GM18867 (cell line): Measurements from ENCODE around the gene TGFBRAP1.
"Not testable (repeated sequence)": the region's sequence is repeated elsewhere in the genome, so short reads cannot be mapped to it uniquely, and the experiment has no call there.

ENCODE experiments used
- ATAC-seq: cut with Tn5 transposase; IDR thresholded peaks from one replicate; pipeline ENCODE4 v1.9.1; 2021; ENCODE audit warnings: mild to moderate bottlenecking, moderate library complexity; ENCODE audit not compliant: unreplicated experiment

The TGFBRAP1 gene

DNA sequence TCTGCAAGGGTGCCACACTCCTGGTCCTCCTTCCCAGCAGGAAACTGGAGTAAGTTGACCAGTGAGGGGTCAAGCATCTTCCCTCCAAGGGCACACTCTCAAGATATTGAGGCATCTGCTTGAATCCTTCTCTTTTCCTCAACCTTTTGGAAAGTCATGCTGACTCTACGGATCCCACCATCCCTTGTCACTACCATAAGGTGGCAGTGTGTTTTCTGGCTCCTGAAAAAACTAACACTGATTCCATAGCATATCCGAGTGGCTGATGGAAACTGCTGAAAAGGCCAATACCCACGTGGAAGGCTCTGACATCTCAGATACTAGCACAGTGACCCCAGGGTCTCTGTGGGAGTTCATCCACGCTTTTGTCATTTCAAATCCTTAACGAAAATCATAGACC, 50.9 kb downstream of the TGFBRAP1 start:
- ATAC-seq = no peak

DNA sequence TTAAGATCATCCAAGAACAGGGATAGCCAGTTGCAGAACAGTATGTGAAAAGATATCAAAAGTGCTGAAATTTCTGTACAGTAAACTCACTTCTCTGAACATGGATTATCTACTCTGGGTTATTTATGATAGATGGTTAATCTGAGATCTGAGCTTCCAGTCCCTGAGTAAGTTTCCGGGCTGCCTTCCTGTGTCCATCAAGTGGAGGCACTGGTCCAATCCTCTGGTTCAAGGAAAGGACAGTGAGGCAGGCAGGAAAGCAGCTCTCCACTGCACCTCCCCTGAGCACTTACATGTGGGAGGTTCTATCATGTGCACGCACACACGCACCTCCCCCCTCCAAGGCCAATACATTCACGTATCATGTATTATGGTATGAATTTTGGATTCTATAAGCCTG, 55.5 kb downstream of the TGFBRAP1 start:
- ATAC-seq = no peak

DNA sequence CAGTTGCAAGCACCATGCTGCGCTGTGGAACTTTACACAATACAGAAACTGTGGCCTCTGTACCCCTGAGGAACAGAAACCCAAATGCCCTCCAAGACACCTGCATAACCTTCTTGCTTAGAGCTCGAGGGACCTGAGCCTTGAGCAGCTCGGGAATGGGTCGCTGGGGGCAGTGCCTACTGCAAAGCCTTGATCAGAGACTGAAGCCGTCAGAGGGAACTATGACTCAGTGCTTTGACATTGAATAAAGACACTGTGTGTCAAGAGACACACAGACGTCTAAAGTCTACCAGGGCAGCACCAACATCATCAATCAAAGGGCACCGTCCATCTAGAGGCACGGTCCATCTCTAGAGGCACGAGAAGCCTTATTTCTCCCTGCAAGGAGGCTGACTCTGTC, 57.4 kb downstream of the TGFBRAP1 start:
- ATAC-seq = no peak

DNA sequence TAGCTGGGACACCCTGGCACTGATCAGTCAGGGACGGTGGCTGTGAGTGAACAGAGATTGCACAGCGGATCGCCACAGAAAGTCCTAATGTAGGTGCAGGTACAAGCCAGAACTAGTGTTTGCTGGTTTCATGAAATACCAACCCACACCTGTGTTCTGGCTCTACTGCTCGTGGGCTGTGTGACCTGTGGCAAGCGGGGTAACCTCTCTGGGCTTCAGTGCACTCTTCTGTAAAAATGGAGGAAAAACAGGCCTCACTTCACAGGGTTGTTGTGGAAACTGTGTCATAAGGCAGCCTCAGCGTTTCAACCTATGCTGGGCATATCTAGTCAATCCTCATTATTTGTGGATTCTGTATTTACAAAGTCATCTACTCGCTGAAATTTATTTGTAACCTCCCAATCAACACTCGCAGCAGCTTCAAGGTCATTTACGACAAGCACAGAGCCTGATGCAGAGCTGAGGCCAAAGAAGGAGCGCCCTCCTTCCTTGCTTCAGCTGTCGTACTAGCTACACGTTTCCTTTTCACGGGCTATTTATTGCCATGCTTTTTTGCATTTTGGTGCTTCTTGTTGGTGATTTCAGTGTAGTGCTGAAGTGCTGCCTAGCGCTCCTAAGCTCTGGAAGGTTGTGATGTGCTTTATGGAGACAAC, 58.0 kb downstream of the TGFBRAP1 start:
- no peak for ATAC-seq

DNA sequence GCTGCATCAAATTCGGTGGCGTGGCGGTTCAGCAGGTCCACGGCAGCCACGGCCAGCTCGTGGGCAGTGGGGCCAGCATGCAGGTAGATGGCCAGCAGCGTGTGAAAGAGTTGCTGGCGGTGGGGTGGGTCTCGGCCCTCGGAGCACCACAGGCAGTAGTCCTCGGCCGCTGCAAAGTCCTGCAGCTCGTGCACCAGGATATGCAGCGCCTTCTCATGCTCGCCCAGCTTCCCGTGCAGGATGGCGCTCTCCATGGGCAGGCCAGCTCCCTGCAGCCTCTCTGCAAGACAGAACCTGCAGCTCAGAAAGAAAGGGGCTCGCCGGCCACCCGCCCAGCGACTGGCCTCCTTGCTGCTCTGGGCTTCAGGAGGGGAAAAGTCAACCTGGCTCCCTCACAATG, 60.1 kb downstream of the TGFBRAP1 start:
- ATAC-seq = no peak

DNA sequence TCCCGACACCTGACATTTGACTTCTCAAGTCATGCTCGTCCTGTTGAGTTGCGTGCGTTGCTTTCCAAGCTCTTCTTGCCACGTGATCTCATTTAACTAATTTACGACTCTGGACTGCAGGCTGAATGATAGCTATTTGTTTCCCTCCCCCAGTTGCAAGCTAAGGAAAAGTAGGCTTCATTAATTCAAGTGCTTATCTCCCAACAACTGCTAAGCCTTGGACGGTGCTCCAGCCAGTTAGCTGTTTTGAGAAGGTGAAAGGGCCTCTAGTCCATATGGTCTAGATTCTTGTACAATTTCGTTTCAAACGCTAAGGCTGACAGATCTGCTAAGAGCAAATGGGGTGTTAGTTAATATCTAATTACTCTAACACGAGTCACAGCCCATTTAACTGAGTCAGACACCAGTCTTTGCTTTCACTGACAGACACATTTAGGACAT, 66.9 kb downstream of the TGFBRAP1 start:
- no peak for ATAC-seq

DNA sequence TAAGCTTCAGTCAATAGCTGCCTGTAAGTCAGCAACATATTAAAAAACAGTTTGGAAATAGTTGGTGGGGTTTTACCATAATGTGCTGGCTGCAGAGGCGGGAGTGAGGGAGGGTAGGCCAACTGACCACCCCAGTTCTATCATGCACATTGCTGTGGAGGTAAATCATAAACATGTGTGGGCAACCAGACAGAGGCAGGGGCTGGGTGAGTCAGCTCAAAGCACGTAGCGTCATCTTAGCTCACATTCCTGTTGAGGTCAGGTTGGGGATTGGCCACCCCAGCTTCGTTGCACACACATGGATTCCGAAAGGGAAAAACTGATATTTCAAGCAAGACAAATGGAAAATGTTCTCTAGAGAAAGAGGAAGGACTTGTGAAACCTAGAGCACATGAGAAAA, 68.5 kb downstream of the TGFBRAP1 start:
- ATAC-seq = no peak

DNA sequence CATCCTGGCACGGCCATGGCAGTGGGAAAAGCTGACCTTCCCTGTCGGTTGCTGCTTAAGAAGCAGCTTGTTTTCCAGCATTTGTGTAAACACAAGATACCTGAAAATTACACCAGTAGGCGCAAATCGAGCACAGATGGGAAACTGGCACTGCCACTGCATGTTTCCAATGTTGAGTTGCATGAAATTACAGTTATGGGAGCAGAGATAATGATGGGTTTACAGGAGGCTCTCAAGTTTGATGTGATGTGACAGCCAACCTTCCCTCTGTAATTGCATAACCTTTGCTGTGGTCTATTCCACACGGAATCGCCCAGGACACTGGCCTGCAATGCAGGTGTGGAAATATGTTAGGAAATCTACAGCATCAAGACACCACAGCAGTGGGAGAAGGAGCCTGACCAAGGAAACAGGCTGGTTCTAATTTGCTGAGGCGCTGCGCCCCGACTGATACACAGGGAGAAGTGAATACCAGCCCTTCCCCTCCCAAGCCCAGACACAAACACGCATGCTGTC, 70.6 kb downstream of the TGFBRAP1 start:
- ATAC-seq = no peak

DNA sequence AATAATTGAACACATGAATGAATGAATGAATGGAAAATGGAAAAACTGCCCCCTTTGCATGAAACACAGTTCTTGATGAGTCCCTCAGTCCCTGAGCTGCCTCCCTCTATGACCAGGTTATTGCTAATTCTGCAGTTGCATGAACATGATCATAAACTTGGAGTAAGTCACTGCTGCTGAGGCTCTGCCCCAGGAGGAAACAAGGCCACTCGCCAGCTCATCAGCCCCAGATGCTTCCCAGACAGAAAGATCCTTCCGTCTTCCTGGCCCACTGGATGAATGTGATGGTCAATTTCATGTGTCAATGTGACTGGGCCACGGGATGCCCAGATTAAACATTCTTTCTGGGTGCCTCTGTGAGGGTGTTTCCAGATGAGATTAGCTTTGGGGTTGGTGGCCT, 71.6 kb downstream of the TGFBRAP1 start:
- ATAC-seq = no peak

DNA sequence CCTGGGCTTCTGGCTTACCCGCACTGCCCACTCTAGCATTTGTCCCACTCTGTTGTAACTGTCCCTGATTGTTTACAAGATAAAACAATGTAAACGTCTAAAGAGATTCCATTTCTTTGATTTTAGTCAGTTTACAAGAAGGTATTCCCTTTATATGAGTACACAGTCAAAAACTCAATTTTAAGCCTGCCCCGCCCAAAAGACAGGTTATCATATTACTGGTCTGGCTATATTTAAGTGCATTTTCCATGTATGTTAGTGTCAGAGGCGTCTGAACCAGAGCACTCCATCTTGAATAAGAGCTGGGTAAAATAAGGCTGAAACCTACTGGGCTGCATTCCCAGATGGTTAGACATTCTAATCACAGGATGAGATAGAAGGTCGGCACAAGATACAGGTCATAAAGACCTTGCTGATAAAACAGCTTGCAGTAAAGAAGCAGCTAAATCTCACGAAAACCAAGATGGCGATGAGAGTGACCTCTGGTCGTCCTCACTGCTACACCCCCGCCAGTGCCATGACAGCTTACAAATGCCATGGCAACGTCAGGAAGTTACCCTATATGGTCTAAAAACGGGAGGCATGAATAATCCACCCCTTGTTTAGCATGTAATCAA, 73.0 kb downstream of the TGFBRAP1 start:
- no peak for ATAC-seq

DNA sequence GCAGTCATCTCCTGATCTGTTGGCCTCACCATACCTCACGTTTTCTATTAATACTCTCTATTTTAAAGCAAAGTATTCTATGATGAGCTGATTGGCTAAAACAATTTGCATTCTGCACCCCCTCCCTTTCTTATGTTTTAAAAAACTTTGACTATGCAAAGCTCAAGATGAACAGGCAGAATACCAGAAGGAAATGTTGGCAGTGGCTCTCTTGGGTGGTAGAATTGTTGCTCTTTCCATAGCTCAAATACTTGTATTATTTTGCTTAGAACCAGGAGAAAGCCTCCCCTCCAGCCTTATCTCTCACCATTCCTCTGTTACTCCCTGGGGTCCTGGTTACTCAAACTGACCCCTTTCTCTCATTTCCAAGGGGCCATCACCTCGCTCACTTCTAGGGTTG, 73.6 kb downstream of the TGFBRAP1 start:
- no peak for ATAC-seq

DNA sequence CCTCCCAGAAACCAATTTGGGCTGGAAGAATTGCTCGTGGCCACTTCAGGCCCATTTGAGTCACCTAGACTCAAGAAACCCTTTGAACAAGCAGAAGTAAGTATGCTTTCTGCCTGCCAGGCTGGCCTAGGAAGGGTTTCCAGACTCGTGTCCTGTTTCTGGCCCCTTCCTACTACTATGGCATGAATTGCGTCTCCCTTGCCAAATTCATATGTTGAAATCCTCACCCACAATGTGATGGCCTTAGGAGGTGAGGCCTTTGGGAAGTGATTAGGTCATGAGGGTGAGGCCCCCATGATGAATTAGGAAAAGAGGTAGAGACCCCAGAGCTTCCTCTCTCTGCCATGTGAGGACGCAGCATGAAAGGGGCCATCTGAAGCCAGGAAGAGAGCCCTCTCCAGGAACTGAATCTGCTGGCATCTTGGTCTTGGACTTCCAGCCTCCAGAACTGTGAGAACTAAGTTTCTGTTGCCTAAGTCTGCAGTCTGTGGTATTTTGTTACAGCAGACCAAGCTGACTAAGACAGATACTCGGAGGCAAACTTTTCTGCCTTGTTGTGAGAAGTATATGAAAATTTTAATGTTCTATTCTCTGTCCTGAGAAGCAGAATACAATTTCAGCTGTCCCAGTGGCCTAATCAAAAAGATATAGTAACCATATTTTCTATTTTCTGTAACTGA, 74.9 kb downstream of the TGFBRAP1 start:
- ATAC-seq = no peak

DNA sequence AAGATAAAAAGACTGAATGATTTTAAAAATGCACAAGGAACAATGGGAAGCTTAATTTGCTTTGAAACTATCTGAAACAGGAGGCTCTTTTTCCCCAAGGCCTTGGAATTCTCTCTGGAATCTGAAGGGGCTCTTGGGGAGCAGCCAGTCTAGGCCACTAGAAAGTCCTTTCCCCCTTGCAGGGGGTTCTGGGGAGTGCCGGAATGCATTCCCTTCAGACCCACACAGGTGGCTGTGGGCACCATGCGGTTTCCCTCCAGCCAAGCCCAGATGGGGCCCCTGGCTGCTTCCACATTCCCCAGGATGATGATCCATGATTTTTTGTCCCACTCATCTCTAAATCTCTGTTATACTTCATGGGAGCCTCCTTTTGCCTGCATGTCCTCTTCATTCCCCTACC, 77.3 kb downstream of the TGFBRAP1 start:
- no peak for ATAC-seq

DNA sequence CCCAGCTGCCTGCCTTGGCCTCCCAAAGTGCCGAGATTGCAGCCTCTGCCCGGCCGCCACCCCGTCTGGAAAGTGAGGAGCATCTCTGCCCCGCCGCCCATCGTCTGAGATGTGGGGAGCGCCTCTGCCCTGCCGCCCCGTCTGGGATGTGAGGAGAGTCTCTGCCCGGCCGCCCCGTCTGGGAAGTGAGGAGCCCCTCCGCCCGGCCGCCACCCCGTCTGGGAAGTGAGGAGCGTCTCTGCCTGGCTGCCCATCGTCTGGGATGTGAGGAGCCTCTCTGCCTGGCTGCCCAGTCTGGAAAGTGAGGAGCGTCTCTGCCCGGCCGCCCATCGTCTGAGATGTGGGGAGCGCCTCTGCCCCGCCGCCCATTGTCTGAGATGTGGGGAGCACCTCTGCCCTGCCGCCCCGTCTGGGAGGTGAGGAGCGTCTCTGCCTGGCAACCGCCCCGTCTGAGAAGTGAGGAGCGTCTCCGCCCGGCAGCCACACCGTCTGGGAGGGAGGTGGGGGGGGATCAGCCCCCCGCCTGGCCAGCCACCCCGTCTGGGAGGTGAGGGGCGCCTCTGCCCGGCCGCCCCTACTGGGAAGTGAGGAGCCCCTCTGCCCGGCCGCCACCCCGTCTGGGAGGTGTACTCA, 78.4 kb downstream of the TGFBRAP1 start:
- not testable (repeated sequence) for ATAC-seq

DNA sequence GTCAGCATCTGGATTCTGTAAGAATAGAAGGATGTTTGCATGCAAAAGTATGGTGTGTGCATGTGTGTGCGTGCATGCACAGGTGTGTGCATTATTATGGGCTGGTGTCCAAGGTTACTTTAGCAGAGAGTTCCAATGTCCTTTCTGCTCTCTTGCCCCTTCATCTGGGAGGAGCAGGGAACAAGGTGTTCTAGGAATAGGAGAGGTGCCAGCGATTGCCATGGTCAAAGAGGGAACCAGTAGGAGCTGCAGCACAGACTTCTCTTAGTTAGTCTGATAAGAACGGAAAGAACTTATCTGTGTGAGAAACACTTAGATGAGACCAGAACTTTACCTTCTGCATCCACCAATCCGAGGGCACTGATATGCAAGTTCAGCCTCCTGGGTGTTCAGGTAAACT, 79.6 kb downstream of the TGFBRAP1 start:
- ATAC-seq = no peak

DNA sequence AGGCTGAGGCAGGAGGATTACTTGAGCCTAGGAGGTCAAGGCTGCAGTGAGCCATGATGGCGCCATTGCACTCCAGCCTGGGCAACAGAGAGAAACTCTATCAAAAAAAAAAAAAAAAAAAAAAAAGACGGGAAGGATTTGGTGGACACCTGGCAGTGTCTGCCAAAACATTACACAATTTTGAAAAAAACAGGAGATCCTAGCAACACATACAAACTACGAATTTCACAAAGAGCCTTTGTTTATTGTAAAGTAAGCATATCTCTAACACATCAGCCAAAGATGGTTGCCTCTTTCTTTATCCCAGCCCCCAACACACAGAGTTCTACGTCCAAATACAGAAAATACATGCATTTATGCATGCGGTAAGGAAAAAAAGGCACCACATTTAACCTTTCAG, 80.4 kb downstream of the TGFBRAP1 start:
- ATAC-seq = no peak

DNA sequence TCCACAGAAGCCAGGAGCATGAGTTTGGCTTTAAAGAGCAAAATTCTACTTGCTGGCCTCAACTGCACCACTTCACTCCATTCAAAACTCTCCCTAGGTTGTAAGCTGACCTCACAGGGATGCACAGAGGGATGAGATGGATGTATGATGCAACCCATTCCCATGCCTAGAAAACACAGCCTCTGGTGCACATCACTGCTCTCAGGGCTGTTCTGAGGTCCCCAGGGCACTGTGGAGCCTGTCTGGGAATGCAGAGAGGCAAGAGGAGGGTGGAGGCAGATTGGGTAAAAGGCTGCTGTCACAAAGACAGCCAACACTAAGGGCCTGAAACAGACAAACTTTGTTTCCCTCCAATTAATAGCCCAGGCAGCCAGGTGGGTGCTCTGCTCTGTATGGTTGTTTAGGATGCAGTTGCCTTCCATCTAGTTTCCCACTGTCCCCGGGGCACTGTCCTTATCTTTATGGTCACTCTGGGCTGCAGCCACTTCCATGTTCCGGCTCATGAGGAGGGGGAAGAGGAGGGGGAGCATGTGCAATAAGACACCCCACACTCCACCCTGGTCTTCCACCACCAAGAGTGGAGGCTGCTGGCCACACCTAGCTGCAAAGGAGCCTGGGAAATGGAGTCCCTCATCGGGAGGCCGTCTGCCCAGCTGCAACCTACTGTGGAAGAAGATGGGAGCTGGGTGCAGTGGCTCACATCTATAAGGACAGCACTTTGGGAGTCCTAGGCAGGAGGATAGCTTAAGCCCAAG, 81.0 kb downstream of the TGFBRAP1 start:
- no peak for ATAC-seq

DNA sequence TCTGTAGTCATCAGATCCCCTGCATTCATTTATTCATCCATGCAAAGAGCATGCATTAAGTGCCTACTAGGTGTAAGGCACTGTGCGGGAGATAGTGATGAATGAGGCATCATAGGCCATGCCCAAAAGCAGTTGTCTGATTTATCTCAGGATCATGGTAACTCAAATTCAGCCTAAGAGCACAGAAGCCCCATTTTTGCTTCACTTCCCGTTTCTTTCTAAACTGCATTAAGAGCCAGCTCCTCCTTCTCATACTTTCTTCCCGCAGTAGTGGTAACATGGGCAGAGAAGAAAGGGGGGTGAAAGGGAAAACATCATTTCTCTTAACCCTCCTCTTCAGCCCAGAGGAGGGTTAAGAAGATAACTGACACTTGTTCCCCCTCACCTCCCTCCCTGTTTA, 85.1 kb downstream of the TGFBRAP1 start:
- ATAC-seq = no peak

DNA sequence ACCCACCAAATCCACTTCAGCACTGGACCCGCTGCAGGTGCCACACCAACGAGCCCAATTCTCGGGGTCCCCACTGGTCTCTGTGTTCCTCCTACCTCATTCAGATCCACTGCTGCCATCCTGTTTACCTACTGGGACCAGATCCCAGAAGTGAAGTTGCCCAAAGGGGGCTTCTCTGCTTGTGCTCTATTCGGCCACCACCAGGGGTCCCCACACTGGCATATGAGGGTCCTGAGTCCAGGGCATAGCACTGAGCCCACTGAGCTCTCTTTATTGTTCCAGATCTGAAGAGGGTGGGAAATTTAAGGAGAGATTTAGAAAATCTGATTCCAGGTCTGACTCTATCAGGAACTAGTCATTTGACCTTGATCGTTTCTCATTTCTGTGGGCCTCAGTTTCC, 85.6 kb downstream of the TGFBRAP1 start:
- ATAC-seq = no peak

DNA sequence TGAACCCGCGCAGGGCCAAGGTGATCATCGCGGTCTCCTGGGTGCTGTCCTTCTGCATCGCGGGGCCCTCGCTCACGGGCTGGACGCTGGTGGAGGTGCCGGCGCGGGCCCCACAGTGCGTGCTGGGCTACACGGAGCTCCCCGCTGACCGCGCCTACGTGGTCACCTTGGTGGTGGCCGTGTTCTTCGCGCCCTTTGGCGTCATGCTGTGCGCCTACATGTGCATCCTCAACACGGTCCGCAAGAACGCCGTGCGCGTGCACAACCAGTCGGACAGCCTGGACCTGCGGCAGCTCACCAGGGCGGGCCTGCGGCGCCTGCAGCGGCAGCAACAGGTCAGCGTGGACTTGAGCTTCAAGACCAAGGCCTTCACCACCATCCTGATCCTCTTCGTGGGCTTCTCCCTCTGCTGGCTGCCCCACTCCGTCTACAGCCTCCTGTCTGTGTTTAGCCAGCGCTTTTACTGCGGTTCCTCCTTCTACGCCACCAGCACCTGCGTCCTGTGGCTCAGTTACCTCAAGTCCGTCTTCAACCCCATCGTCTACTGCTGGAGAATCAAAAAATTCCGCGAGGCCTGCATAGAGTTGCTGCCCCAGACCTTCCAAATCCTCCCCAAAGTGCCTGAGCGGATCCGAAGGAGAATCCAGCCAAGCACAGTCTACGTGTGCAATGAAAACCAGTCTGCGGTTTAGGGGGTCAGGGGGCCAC, 87.1 kb downstream of the TGFBRAP1 start:
- ATAC-seq = no peak
